Measurements from ENCODE around the gene TERT.

TERT gene

GRCh38 chr5:1304033-1304432 lies 9.2 kb upstream of the TERT start:
- Histone ChIP-seq H3K4me3 (ENCODE audit: low read depth, low read length) (no peak overlapping the region), H3K9me3 (ENCODE audit: severe bottlenecking) (peaks cover 3% of the 10 kb centered on the region), H3K27ac (no peak overlapping the region), H3K27me3 (ENCODE audit: insufficient read depth, low read depth, severe bottlenecking) (no peaks in the 10 kb centered on the region), H3K36me3 (no peaks in the 10 kb centered on the region)
- no peak for DNase-seq
- TF ChIP-seq, protein P1, sequence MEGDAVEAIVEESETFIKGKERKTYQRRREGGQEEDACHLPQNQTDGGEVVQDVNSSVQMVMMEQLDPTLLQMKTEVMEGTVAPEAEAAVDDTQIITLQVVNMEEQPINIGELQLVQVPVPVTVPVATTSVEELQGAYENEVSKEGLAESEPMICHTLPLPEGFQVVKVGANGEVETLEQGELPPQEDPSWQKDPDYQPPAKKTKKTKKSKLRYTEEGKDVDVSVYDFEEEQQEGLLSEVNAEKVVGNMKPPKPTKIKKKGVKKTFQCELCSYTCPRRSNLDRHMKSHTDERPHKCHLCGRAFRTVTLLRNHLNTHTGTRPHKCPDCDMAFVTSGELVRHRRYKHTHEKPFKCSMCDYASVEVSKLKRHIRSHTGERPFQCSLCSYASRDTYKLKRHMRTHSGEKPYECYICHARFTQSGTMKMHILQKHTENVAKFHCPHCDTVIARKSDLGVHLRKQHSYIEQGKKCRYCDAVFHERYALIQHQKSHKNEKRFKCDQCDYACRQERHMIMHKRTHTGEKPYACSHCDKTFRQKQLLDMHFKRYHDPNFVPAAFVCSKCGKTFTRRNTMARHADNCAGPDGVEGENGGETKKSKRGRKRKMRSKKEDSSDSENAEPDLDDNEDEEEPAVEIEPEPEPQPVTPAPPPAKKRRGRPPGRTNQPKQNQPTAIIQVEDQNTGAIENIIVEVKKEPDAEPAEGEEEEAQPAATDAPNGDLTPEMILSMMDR (IDR thresholded peaks at IDR 0.05; ENCODE audit: low read depth, low read length): no peak

- peaks cover 9% of the 10 kb centered on the region for H3K9me3 ChIP-seq (ENCODE audit: severe bottlenecking)
- DNase-seq: no peak
- H3K27me3 ChIP-seq (ENCODE audit: insufficient read depth, low read depth, severe bottlenecking): no peaks in the 10 kb centered on the region
- H3K36me3 ChIP-seq: no peaks in the 10 kb centered on the region
- H3K4me3 ChIP-seq (ENCODE audit: low read depth, low read length): no peak overlapping the region
- TF ChIP-seq, protein P1 (IDR thresholded peaks at IDR 0.05; ENCODE audit: low read depth, low read length): no peak
- H3K27ac ChIP-seq: no peak overlapping the region
These were observed 7.4 kb upstream of the TERT start for GRCh38 chr5:1302258-1302657.

- TF ChIP-seq, protein P1 (IDR thresholded peaks at IDR 0.05; ENCODE audit: low read depth, low read length): no peak
- no peaks in the 10 kb centered on the region for H3K36me3 ChIP-seq
- H3K4me3 ChIP-seq (ENCODE audit: low read depth, low read length): no peak overlapping the region
- DNase-seq: peak; percentile 6
- H3K9me3 ChIP-seq (ENCODE audit: severe bottlenecking): peaks cover 9% of the 10 kb centered on the region
- no peaks in the 10 kb centered on the region for H3K27me3 ChIP-seq (ENCODE audit: insufficient read depth, low read depth, severe bottlenecking)
- no peak overlapping the region for H3K27ac ChIP-seq
These were observed 5.8 kb upstream of the TERT start for GRCh38 chr5:1300581-1301083.

DNA sequence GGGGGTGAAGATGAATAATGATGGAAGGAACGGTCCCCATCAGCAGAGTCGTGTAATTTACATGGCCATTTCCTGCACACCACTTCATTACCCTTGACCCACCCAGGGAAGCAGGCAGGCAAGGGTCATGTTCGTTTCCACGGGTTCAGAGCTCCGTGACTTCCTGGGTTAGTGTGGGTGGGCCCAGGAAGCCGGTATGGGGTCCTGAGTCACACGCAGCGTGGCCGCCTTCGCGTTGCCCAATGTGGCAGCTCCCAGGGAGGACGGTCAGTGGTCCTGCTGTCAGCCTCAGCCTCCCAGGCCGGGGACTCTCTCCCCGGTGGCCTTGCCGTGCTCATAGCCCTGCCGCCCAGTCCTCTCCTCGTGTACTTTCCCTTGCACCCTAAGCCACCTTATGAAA lies 5.1 kb upstream of the TERT start:
- DNase-seq: peak; percentile 8
- no peak overlapping the region for H3K27ac ChIP-seq
- H3K9me3 ChIP-seq (ENCODE audit: severe bottlenecking): peaks cover 16% of the 10 kb centered on the region
- TF ChIP-seq, protein P1 (IDR thresholded peaks at IDR 0.05; ENCODE audit: low read depth, low read length): no peak
- no peak overlapping the region for H3K4me3 ChIP-seq (ENCODE audit: low read depth, low read length)
- no peaks in the 10 kb centered on the region for H3K27me3 ChIP-seq (ENCODE audit: insufficient read depth, low read depth, severe bottlenecking)
- H3K36me3 ChIP-seq: no peaks in the 10 kb centered on the region

- TF ChIP-seq, protein P1 (IDR thresholded peaks at IDR 0.05; ENCODE audit: low read depth, low read length): peak; percentile 25; the same call in 1 of the 2 replicates
- Histone ChIP-seq H3K9me3 (ENCODE audit: severe bottlenecking) (peaks cover 16% of the 10 kb centered on the region), H3K4me3 (ENCODE audit: low read depth, low read length) (no peak overlapping the region), H3K27me3 (ENCODE audit: insufficient read depth, low read depth, severe bottlenecking) (no peaks in the 10 kb centered on the region), H3K36me3 (no peaks in the 10 kb centered on the region), H3K27ac (no peak overlapping the region)
- peak; percentile 16 for DNase-seq
These were observed 4.6 kb upstream of the TERT start for GRCh38 chr5:1299511-1299850.
